Mesenchymal stem cell (in vitro differentiated cells and primary cell): ENCODE data around the gene DNHD1.

Source experiments
- DNase-seq: peaks from one replicate; pipeline ENCODE4 v3.0.0-alpha.2; 2013
- H2AFZ ChIP-seq: one replicate; pipeline ENCODE4 v1.6.1; 2013; ENCODE audit warnings: low read depth, mild to moderate bottlenecking, control low read depth, inconsistent platforms, low read length, moderate library complexity
- H2AK5ac ChIP-seq: 2 replicates; pipeline ENCODE4 v1.6.1; 2013; ENCODE audit warnings: low read length, moderate library complexity, mild to moderate bottlenecking, inconsistent platforms; ENCODE audit not compliant: severe bottlenecking
- H2BK120ac ChIP-seq: one replicate; pipeline ENCODE4 v1.6.1; 2013; ENCODE audit warnings: low read depth, mild to moderate bottlenecking, inconsistent platforms, low read length, moderate library complexity
- H2BK12ac ChIP-seq, 2 experiments: one replicate each; pipeline ENCODE4 v1.6.1; 2013; ENCODE audit warnings: inconsistent platforms in 2 of 2, low read length in 2 of 2, mild to moderate bottlenecking in 2 of 2, moderate library complexity in 2 of 2, control low read depth in 1 of 2
- H2BK15ac ChIP-seq: one replicate; pipeline ENCODE4 v1.6.1; 2013; ENCODE audit warnings: mild to moderate bottlenecking, low read depth, inconsistent platforms; ENCODE audit not compliant: poor library complexity, severe bottlenecking
- H2BK5ac ChIP-seq: 2 replicates; pipeline ENCODE4 v1.6.1; 2013; ENCODE audit warnings: low read depth, mild to moderate bottlenecking, low read length, control low read depth, inconsistent platforms; ENCODE audit not compliant: poor library complexity, severe bottlenecking
- H3K14ac ChIP-seq, 2 experiments: one replicate each; pipeline ENCODE4 v1.6.1; 2013; ENCODE audit warnings: inconsistent platforms in 2 of 2, low read length in 2 of 2, control low read depth in 1 of 2, mild to moderate bottlenecking in 1 of 2, moderate library complexity in 1 of 2
- H3K18ac ChIP-seq, 2 experiments: one replicate each; pipeline ENCODE4 v1.6.1; 2013; ENCODE audit warnings: inconsistent platforms in 2 of 2, low read length in 2 of 2, control low read depth in 1 of 2, low read depth in 1 of 2, mild to moderate bottlenecking in 1 of 2
- H3K23ac ChIP-seq, 2 experiments: one replicate each; pipeline ENCODE4 v1.6.1; 2013; ENCODE audit warnings: inconsistent platforms in 2 of 2, low read length in 2 of 2, mild to moderate bottlenecking in 2 of 2, moderate library complexity in 2 of 2, control low read depth in 1 of 2
- H3K27ac ChIP-seq: 2 replicates; pipeline ENCODE4 v1.5.1; 2013; ENCODE audit warnings: mild to moderate bottlenecking, moderate library complexity, low read length, control low read depth, inconsistent platforms; ENCODE audit not compliant: poor library complexity, severe bottlenecking
- H3K27me3 ChIP-seq, 2 experiments: 2 replicates each; pipeline versions ENCODE4 v1.6.1 to v1.7.0; 2013; ENCODE audit warnings: low read length in 2 of 2, mild to moderate bottlenecking in 2 of 2, moderate library complexity in 2 of 2, control low read depth in 1 of 2, inconsistent platforms in 1 of 2; ENCODE audit not compliant: control insufficient read depth in 1 of 2, insufficient read depth in 1 of 2
- H3K36me3 ChIP-seq, 2 experiments: 2 replicates each; pipeline versions ENCODE4 v1.6.1 to v1.7.0; 2013; ENCODE audit warnings: low read length in 2 of 2, control low read depth in 1 of 2, inconsistent platforms in 1 of 2, low read depth in 1 of 2, mild to moderate bottlenecking in 1 of 2; ENCODE audit not compliant: insufficient read depth in 2 of 2, control insufficient read depth in 1 of 2
- H3K4ac ChIP-seq, 2 experiments: one replicate each; pipeline ENCODE4 v1.6.1; 2013; ENCODE audit warnings: inconsistent platforms in 2 of 2, low read length in 2 of 2, mild to moderate bottlenecking in 2 of 2, moderate library complexity in 2 of 2, control low read depth in 1 of 2, low read depth in 1 of 2
- H3K4me1 ChIP-seq: 2 replicates; pipeline ENCODE4 v1.6.1; 2013; ENCODE audit warnings: low read depth, low read length, control low read depth; ENCODE audit not compliant: control insufficient read depth, insufficient read depth
- H3K4me2 ChIP-seq: 2 replicates; pipeline ENCODE4 v1.6.1; 2013; ENCODE audit warnings: low read length, mild to moderate bottlenecking, inconsistent platforms; ENCODE audit not compliant: poor library complexity, severe bottlenecking
- H3K4me3 ChIP-seq, 2 experiments: 2 replicates each; pipeline versions ENCODE4 v1.5.1 to v1.7.0; 2013; ENCODE audit warnings: low read length in 2 of 2, mild to moderate bottlenecking in 2 of 2, control low read depth in 1 of 2, low read depth in 1 of 2; ENCODE audit not compliant: insufficient read depth in 1 of 2
- H3K79me1 ChIP-seq: replicated peaks from 2 replicates; pipeline ENCODE4 v1.6.1; 2013; ENCODE audit warnings: mild to moderate bottlenecking, control low read depth, low read length, inconsistent platforms; ENCODE audit not compliant: poor library complexity, severe bottlenecking
- H3K9ac ChIP-seq: 2 replicates; pipeline ENCODE4 v1.7.0; 2013; ENCODE audit warnings: mild to moderate bottlenecking, low read length, moderate library complexity
- H3K9me3 ChIP-seq: 2 replicates; pipeline ENCODE4 v1.7.0; 2013; ENCODE audit warnings: mild to moderate bottlenecking, low read length; ENCODE audit not compliant: control insufficient read depth
- H4K8ac ChIP-seq: one replicate; pipeline ENCODE4 v1.6.1; 2013; ENCODE audit warnings: inconsistent platforms, mild to moderate bottlenecking, low read length, moderate library complexity
- H4K91ac ChIP-seq: one replicate; pipeline ENCODE4 v1.6.1; 2013; ENCODE audit warnings: mild to moderate bottlenecking, low read length, inconsistent platforms
- WGBS: methylation state at CpG from one replicate; pipeline ENCODE4 v1.1.7; 2013; ENCODE audit warnings: mixed read lengths; 5-methylcytosine and 5-hydroxymethylcytosine counted together

Gene DNHD1

DNA sequence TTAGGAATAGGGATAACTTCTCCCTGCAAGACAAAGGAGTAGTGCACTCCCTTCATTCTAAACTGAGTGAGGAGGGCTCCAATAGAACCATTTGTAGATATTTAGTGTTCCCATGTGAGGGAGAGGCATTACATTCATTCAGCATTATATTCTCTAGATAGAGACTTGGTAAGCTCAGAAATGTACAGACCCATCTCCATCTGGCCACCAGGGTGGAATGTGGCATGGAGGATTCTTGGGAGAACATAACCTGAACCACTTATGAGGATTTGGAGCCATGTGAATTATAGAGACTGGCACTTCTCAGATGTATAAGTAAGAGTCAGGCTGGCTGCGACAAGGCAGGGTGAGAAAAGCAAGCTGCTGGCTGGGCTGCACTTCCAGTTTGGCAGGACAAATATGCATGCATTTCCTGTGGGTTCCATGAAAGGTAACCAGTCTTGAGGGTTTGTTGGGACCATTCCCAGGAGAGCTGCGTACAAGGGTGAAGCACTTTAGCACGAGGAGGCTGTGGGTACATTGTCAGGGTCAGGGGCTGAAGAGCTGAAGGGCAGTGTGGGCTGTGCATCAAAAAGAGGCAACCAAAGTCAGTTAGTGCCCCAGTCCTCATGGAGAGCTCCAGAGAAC is 97.2 kb downstream of the DNHD1 start:
- Histone ChIP-seq H2BK5ac (no peak overlapping the region), H4K8ac (no peak overlapping the region), H2BK120ac (no peak overlapping the region), H2AFZ (no peak overlapping the region), H2BK15ac (no peak overlapping the region), H3K4me3 (no peak overlapping the region), H3K14ac (no peak overlapping the region), H3K27me3 (no peaks in the 10 kb centered on the region), H2AK5ac (no peak overlapping the region), H3K4ac (no peak overlapping the region), H3K9me3 (no peaks in the 10 kb centered on the region), H3K4me1 (no peaks in the 10 kb centered on the region), H3K18ac (no peak overlapping the region), H3K9ac (no peak overlapping the region), H4K91ac (no peak overlapping the region), H3K4me2 (no peak overlapping the region), H3K36me3 (peaks cover 15 to 74% of the 10 kb centered on the region in 2 experiments), H3K79me1 (peaks cover 29% of the 10 kb centered on the region), H2BK12ac (no peak overlapping the region), H3K27ac (no peak overlapping the region), H3K23ac (no peak overlapping the region)
- no peak for DNase-seq
- WGBS, result 98% methylated on average over 3 of the region's 3 CpGs

DNA sequence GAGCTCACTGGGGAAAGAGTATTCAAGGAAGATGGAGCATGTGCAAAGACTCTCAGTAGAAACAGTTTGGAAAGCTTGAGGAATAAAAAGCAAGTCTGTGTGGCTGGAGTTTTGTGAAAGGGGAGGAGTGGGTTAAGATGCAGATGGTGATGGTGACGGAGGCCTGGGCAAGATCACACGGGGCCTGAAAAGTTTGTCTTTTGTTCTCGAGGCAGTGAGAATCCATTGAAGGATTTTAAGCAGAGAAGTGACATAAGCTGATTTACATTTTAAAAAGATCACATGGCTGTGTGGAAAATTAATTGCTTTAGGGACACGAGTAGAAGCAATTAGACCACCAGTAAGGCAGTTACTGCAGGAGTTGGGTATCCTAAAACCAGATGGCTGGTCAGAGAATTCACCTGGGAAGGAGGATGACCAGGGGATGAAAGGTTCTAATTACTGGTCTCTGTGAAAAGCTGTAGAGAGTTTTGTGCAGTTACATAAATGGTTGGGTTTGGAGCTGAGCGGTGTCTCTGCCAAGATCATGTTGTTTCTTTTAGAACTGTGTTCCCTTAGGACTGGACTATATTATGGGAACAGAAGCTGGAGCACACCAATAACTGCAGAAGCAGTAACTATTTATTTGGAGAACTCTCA is 99.3 kb downstream of the DNHD1 start:
- Histone ChIP-seq H4K91ac (no peak overlapping the region), H4K8ac (no peak overlapping the region), H3K18ac (no peak overlapping the region), H2BK5ac (no peak overlapping the region), H3K14ac (no peak overlapping the region), H3K79me1 (peaks cover 45% of the 10 kb centered on the region), H3K27me3 (no peaks in the 10 kb centered on the region), H2BK120ac (no peak overlapping the region), H3K36me3 (peaks cover 35 to 94% of the 10 kb centered on the region in 2 experiments), H3K9ac (peak overlapping the region; percentile 0), H3K23ac (no peak overlapping the region), H2AK5ac (no peak overlapping the region), H2BK12ac (no peak overlapping the region), H2BK15ac (no peak overlapping the region), H3K4ac (no peak overlapping the region), H3K27ac (no peak overlapping the region), H3K9me3 (no peaks in the 10 kb centered on the region), H3K4me2 (no peak overlapping the region), H2AFZ (no peak overlapping the region), H3K4me1 (no peaks in the 10 kb centered on the region), H3K4me3 (no peak overlapping the region)
- whole genome bisulfite sequencing, result 88% methylated on average over 5 of the region's 5 CpGs
- no peak for DNase-seq

DNA sequence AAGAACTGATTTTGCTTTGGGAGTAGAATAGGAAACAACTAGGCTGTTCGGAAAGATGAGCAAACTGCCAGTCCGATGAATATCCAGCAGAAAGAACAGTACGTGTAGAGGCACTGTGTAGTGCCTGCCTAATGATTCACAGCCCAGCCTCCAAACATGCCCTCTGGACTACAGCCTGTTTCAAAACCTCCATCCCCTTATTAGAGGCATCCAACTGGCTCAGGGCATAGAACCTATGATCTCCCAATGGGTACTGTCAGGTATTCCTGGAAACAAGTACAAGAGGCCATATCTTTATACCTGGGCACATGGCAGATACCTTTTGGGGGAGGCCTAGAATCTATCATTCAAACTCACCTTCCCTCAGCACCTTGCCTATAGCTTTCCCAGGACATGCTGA is 101.5 kb downstream of the DNHD1 start:
- no peak for DNase-seq
- H3K4ac ChIP-seq, result no peak overlapping the region

DNA sequence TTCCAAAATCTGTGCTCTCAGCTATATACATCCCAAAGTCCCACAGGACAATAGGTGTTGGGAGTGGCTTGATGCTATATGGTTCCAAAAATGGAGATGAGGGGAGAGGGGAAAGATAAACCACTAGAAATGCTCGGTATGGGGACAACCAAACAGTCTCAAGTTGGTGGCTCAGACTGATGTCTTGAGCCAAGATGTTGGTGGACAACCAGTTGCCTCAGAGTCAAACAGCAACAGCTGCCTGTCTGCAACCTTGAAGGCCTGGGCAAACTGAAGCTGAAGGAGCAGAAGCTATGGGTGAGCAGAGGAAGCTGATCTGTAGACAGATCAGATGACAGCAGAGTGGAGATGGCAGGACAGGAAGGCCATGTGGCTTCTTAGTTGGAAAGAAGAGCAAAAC is 102.4 kb downstream of the DNHD1 start:
- no peak overlapping the region for H2AFZ ChIP-seq
- no peak overlapping the region for H3K4ac ChIP-seq
- no peak overlapping the region for H2BK120ac ChIP-seq
- 100% methylated on average over 1 of the region's 1 CpG for WGBS
- no peak overlapping the region for H3K14ac ChIP-seq
- no peak overlapping the region for H3K27ac ChIP-seq
- peaks cover 8% of the 10 kb centered on the region for H3K4me1 ChIP-seq
- no peak overlapping the region for H3K4me3 ChIP-seq
- peaks cover 35% of the 10 kb centered on the region for H3K79me1 ChIP-seq
- H2BK12ac ChIP-seq, result no peak overlapping the region
- no peak overlapping the region for H4K8ac ChIP-seq
- no peak overlapping the region for H2AK5ac ChIP-seq
- H3K27me3 ChIP-seq, result no peaks in the 10 kb centered on the region
- no peak overlapping the region for H3K23ac ChIP-seq
- DNase-seq, result no peak
- H3K36me3 ChIP-seq, result peaks cover 36 to 69% of the 10 kb centered on the region in 2 experiments
- no peak overlapping the region for H2BK5ac ChIP-seq
- H3K9ac ChIP-seq, result no peak overlapping the region
- no peak overlapping the region for H3K4me2 ChIP-seq
- no peak overlapping the region for H3K18ac ChIP-seq
- H3K9me3 ChIP-seq, result no peaks in the 10 kb centered on the region
- no peak overlapping the region for H2BK15ac ChIP-seq
- H4K91ac ChIP-seq, result no peak overlapping the region

More for the DNA sequence above, 101.5 kb downstream of the DNHD1 start:
- Histone ChIP-seq H4K8ac (no peak overlapping the region), H3K79me1 (peaks cover 38% of the 10 kb centered on the region), H3K9me3 (no peaks in the 10 kb centered on the region), H3K14ac (no peak overlapping the region), H2BK120ac (no peak overlapping the region), H3K18ac (no peak overlapping the region), H3K27ac (no peak overlapping the region), H3K23ac (no peak overlapping the region), H3K27me3 (no peaks in the 10 kb centered on the region), H3K4me3 (no peak overlapping the region), H2BK15ac (no peak overlapping the region), H4K91ac (no peak overlapping the region), H2BK5ac (no peak overlapping the region), H3K4me2 (no peak overlapping the region), H3K36me3 (peaks cover 40 to 78% of the 10 kb centered on the region in 2 experiments), H2AK5ac (no peak overlapping the region), H2BK12ac (no peak overlapping the region), H3K4me1 (peaks cover 8% of the 10 kb centered on the region), H3K9ac (no peak overlapping the region), H2AFZ (no peak overlapping the region)
- 98% methylated on average over 3 of the region's 3 CpGs for WGBS
